Naive thymus-derived CD4-positive, alpha-beta T cell (primary cell): ENCODE data around the gene CACNG8. TPM values are rescaled to one million over a fixed set of nuclear protein-coding genes. Genes with fewer than 3 reads are reported as not detected.

Source experiments
- ATAC-seq: fragments of 150-1000 bp; cut with Tn5 transposase; 2 replicates; pipeline ENCODE4 v1.10.0; 2021; ENCODE audit warnings: mild to moderate bottlenecking, moderate library complexity
- CTCF ChIA-PET: fragments of 350-600 bp; sonication (Branson Sonifier 250); formaldehyde crosslinking; loops from one replicate; lab custom pipeline; 2021; ENCODE audit warnings: antibody characterized with exemption; lab: Charles Lee
- POLR2A ChIA-PET: fragments of 350-600 bp; sonication (Branson Sonifier 250); formaldehyde crosslinking; loops from one replicate; lab custom pipeline; 2021; ENCODE audit warnings: antibody characterized with exemption, inconsistent platforms; lab: Charles Lee
- DNase-seq, 9 donors: peaks; one replicate each; pipeline versions ENCODE4 v3.0.0 to v3.0.0-alpha.2; 2020 to 2022; ENCODE audit warnings: mixed read lengths in 1 of 9
- H3K27ac ChIP-seq: one replicate; pipeline ENCODE4 v1.7.0; 2013; ENCODE audit warnings: mild to moderate bottlenecking, low read depth, low read length, moderate library complexity
- H3K27me3 ChIP-seq, 2 donors: one replicate each; pipeline ENCODE4 v1.7.0; 2013; ENCODE audit warnings: low read length in 2 of 2, mild to moderate bottlenecking in 2 of 2, moderate library complexity in 2 of 2; ENCODE audit not compliant: control insufficient read depth in 2 of 2, insufficient read depth in 2 of 2
- H3K36me3 ChIP-seq, 3 experiments: 1 replicate in 2 of 3; 2 replicates in 1 of 3; pipeline ENCODE4 v1.7.0; 2013; ENCODE audit warnings: low read length in 3 of 3, mild to moderate bottlenecking in 3 of 3, moderate library complexity in 1 of 3; ENCODE audit not compliant: insufficient read depth in 3 of 3, control insufficient read depth in 2 of 3
- H3K4me1 ChIP-seq, 2 donors: one replicate each; pipeline ENCODE4 v1.7.0; 2013; ENCODE audit warnings: low read length in 2 of 2, mild to moderate bottlenecking in 2 of 2, moderate library complexity in 1 of 2; ENCODE audit not compliant: control insufficient read depth in 2 of 2, insufficient read depth in 2 of 2
- H3K4me3 ChIP-seq: 2 replicates; pipeline ENCODE4 v1.7.0; 2013; ENCODE audit warnings: mild to moderate bottlenecking, low read length
- H3K9me3 ChIP-seq, 3 experiments: 1 replicate in 2 of 3; 2 replicates in 1 of 3; pipeline ENCODE4 v1.7.0; 2013; ENCODE audit warnings: low read length in 3 of 3; ENCODE audit not compliant: control insufficient read depth in 2 of 3
- H3K27ac Mint-ChIP-seq, 9 donors: one replicate each; pipeline ENCODE4 v1.8.0; 2020 to 2022; ENCODE audit warnings: mixed read lengths in 9 of 9, mild to moderate bottlenecking in 8 of 9, moderate library complexity in 5 of 9, inconsistent platforms in 2 of 9
- H3K27me3 Mint-ChIP-seq, 5 donors: one replicate each; pipeline ENCODE4 v1.8.0; 2021 to 2022; ENCODE audit warnings: mixed read lengths in 5 of 5, mild to moderate bottlenecking in 1 of 5
- H3K36me3 Mint-ChIP-seq, 5 donors: one replicate each; pipeline ENCODE4 v1.8.0; 2020 to 2022; ENCODE audit warnings: mixed read lengths in 5 of 5, mild to moderate bottlenecking in 3 of 5, inconsistent platforms in 1 of 5
- H3K4me1 Mint-ChIP-seq, 7 donors: one replicate each; pipeline ENCODE4 v1.8.0; 2020 to 2022; ENCODE audit warnings: mixed read lengths in 7 of 7, mild to moderate bottlenecking in 3 of 7, inconsistent platforms in 1 of 7
- H3K4me3 Mint-ChIP-seq, 10 donors: one replicate each; pipeline ENCODE4 v1.8.0; 2020 to 2022; ENCODE audit warnings: mild to moderate bottlenecking in 10 of 10, mixed read lengths in 10 of 10, moderate library complexity in 6 of 10, inconsistent platforms in 2 of 10
- H3K9me3 Mint-ChIP-seq, 11 donors: one replicate each; pipeline ENCODE4 v1.8.0; 2020 to 2022; ENCODE audit warnings: mixed read lengths in 11 of 11, mild to moderate bottlenecking in 4 of 11, inconsistent platforms in 1 of 11, moderate library complexity in 1 of 11
- intact Hi-C, 2 donors: fragments of 100-400 bp; cut with micrococcal nuclease; formaldehyde crosslinking; loops; one replicate each; pipeline ENCODE4 v1.15.1; 2023
- polyA plus RNA-seq, 2 donors: library from polyadenylated mRNA; unstranded; fragments of 300-500 nt; fragmentation: Illumina TruSeq; gene quantifications; one replicate each; pipeline ENCODE4 v1.2.3, GENCODE V29; 2021
- total RNA-seq, 6 experiments: library from RNA in 5 of 6; stranded (reverse) in 5 of 6; gene quantifications; 1 replicate in 5 of 6; 2 replicates in 1 of 6; pipeline ENCODE4 v1.2.3 and lab custom pipeline; 2021 to 2026

Gene CACNG8
- total RNA-seq (under 1 TPM in 2 of 5 experiments, not detected in 3; 0.24 to 0.34 TPM), polyA plus RNA-seq (not detected), total RNA-seq (lab: John Stamatoyannopoulos, UW) (0.54 reads per million)

DNA sequence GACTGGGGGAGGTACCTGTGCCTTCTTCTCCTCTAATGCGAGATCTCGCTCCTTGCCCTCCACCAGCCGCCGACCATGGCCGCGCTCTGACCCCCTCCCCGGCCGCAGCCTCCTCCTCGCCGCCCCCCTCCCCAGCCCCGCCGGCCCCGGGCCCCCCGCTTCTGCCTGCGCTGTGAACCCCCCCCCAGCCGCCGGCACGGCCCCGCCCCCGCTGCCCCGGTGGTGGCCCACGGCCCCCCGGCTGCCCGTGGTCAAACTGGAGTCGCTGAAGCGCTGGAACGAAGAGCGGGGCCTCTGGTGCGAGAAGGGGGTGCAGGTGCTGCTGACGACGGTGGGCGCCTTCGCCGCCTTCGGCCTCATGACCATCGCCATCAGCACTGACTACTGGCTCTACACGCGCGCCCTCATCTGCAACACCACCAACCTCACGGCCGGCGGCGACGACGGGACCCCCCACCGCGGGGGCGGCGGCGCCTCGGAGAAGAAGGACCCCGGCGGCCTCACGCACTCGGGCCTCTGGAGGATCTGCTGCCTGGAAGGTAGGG lies at the start of gene CACNG8:
Gene CACNG8 (plus strand): TSS at position 51 of the 545 bp plus-strand sequence.
- no peak within 1 kb of the TSS for H3K27ac Mint-ChIP-seq

DNA sequence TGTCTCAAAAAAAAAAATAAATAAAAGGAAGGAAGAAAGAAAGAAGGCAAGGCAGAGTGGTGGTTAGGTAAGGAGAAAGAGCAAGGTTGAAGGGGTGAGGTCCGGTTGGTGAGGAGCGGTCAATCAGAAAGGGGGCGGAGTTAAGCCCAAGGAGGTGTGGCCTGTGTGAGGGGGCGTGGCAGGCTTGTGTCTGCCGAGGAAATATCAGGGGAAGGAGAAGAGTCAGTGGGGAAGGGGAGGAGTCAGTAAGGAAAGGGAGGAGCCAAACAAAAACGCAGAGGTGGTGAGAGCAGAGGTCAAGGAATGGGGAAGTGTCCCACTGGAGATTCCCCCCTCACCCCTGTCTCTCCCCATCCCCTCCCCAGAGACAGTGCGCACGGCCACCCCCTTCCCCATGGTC lies 47.7 kb upstream of the CACNG8 start:
- H3K36me3 Mint-ChIP-seq, result no peaks in the 10 kb centered on the region
- intact Hi-C loops, result no loop called here
- H3K27ac Mint-ChIP-seq, result no peak overlapping the region
- H3K9me3 ChIP-seq, result no peaks in the 10 kb centered on the region
- ATAC-seq (peak; percentile 41), DNase-seq (no peak)
- H3K27ac ChIP-seq, result no peak overlapping the region
- no peak overlapping the region for H3K4me3 Mint-ChIP-seq
- H3K4me3 ChIP-seq, result no peak overlapping the region
- peaks cover 0 to 7% (median 0%) of the 10 kb centered on the region in 11 donors for H3K9me3 Mint-ChIP-seq
- H3K4me1 Mint-ChIP-seq, result peaks cover 0 to 7% (median 1%) of the 10 kb centered on the region in 7 donors
- ChIA-PET POLR2A (no interaction called here), CTCF (no interaction called here)
- H3K36me3 ChIP-seq, result no peaks in the 10 kb centered on the region
- H3K27me3 Mint-ChIP-seq, result peaks cover 21 to 58% (median 48%) of the 10 kb centered on the region in 5 donors
- peaks cover 3 to 8% of the 10 kb centered on the region in 2 donors for H3K27me3 ChIP-seq
- H3K4me1 ChIP-seq, result no peaks in the 10 kb centered on the region

More for the DNA sequence above, at the start of gene CACNG8:
- H3K4me1 Mint-ChIP-seq, result peaks cover 2 to 27% (median 12%) of the 10 kb centered on the region in 7 donors
- no peaks in the 10 kb centered on the region for H3K4me1 ChIP-seq
- H3K27me3 ChIP-seq, result peaks cover 0 to 1% of the 10 kb centered on the region in 2 donors
- peaks cover 64 to 84% (median 76%) of the 10 kb centered on the region in 5 donors for H3K27me3 Mint-ChIP-seq
- POLR2A ChIA-PET, result no interaction called here
- intact Hi-C loops, result no loop called here
- H3K9me3 ChIP-seq, result no peaks in the 10 kb centered on the region
- H3K36me3 ChIP-seq, result no peaks in the 10 kb centered on the region
- peaks cover 0 to 12% (median 0%) of the 10 kb centered on the region in 5 donors for H3K36me3 Mint-ChIP-seq
- DNase-seq (no peak), ATAC-seq (no peak)
- H3K4me3 ChIP-seq, result no peak within 1 kb of the TSS
- H3K4me3 Mint-ChIP-seq, result peak within 1 kb of the TSS in 1 of 10 donors; percentile 20
- CTCF ChIA-PET, result no interaction called here
- no peak within 1 kb of the TSS for H3K27ac ChIP-seq
- peaks cover 0 to 12% (median 0%) of the 10 kb centered on the region in 11 donors for H3K9me3 Mint-ChIP-seq

DNA sequence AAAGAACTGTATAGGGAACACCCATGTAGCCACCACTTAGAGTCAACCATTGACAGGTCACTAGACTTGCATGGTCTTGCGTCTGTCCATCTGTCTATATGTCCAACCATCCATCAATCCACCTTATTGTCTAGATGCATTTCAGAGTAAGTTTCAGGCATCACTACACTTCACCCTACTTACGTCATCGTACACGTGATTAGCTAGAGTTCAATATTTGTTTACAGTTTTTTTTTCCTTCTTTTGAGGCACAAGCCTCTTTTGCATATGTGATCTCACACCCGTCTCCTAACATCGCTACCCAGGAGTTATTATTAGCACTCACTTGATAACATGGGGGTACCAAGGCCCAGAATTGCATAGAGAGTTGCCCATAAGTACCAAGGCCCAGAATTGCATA lies 46.7 kb upstream of the CACNG8 start:
- CTCF ChIA-PET, result no interaction called here
- H3K27me3 ChIP-seq, result peaks cover under 1% of the 10 kb centered on the region in 2 donors
- H3K9me3 Mint-ChIP-seq, result peaks cover 0 to 7% (median 0%) of the 10 kb centered on the region in 11 donors

DNA sequence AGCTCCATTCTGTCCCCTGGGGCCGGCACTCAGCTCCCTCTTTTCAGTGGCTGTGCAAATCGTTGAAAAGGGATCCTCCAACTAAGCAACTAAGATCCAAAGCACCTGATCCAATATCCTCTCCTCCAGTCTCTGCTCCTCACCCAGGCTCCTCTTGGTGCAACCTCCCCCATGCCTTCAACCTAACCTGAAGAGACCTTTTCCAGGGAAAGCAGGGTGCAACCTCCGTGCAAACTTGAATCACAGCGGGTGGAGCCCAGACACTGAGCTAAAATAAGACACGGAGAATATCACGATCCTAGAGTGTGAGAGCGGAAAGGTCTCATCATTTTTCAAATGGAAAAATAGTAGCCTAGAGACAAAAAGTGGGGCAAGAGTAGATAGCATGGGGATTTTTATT lies 45.4 kb upstream of the CACNG8 start:
- POLR2A ChIA-PET, result no interaction called here
- Histone ChIP-seq H3K27ac (no peak overlapping the region), H3K9me3 (no peaks in the 10 kb centered on the region), H3K4me3 (no peak overlapping the region), H3K36me3 (no peaks in the 10 kb centered on the region), H3K4me1 (no peaks in the 10 kb centered on the region), H3K27me3 (no peaks in the 10 kb centered on the region)
- H3K27ac Mint-ChIP-seq, result no peak overlapping the region
- no peak overlapping the region for H3K4me3 Mint-ChIP-seq
- CTCF ChIA-PET, result no interaction called here
- ATAC-seq (no peak), DNase-seq (no peak)
- H3K36me3 Mint-ChIP-seq, result no peaks in the 10 kb centered on the region
- peaks cover 0 to 2% (median 0%) of the 10 kb centered on the region in 7 donors for H3K4me1 Mint-ChIP-seq
- peaks cover 0 to 37% (median 25%) of the 10 kb centered on the region in 5 donors for H3K27me3 Mint-ChIP-seq
- H3K9me3 Mint-ChIP-seq, result peaks cover 0 to 7% (median 0%) of the 10 kb centered on the region in 11 donors
- intact Hi-C loops, result no loop called here

More for the DNA sequence above, 46.7 kb upstream of the CACNG8 start:
- H3K27me3 Mint-ChIP-seq, result peaks cover 11 to 49% (median 38%) of the 10 kb centered on the region in 5 donors
- Histone ChIP-seq H3K36me3 (no peaks in the 10 kb centered on the region), H3K4me1 (no peaks in the 10 kb centered on the region), H3K4me3 (no peak overlapping the region), H3K9me3 (no peaks in the 10 kb centered on the region), H3K27ac (no peak overlapping the region)
- no peaks in the 10 kb centered on the region for H3K36me3 Mint-ChIP-seq
- H3K4me1 Mint-ChIP-seq, result peaks cover 0 to 2% (median 0%) of the 10 kb centered on the region in 7 donors
- intact Hi-C loops, result no loop called here
- POLR2A ChIA-PET, result no interaction called here
- H3K4me3 Mint-ChIP-seq, result no peak overlapping the region
- DNase-seq, result no peak
- no peak for ATAC-seq
- no peak overlapping the region for H3K27ac Mint-ChIP-seq

DNA sequence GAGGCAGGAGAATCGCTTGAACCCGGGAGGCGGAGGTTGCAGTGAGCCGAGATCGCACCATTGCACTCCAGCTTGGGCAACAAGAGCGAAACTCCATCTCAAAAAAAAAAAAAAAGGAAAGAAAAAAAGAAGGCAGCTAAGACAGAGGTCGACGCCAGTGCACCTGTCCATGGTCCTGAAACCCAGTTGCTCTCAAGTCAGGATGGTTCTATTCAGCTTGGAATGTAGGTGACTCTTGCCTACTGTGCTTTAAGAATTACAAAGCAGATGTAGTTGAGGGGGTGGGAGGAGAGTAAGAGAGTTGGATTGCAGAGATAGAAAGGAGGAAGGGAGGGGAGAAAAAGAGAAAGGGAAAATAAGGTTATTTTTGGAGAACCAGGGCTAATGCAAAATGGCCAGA lies 35.0 kb upstream of the CACNG8 start:
- DNase-seq (peak in 6 of 9 donors; percentile 13 to 51 (median 30)), ATAC-seq (no peak)
- ChIA-PET POLR2A (interaction anchor here (0.7 kb wide), 1 partner anchor 339 kb away, joined by 3 read pairs; no protein-coding TSS in a partner anchor), CTCF (no interaction called here)
- Histone ChIP-seq H3K27me3 (no peaks in the 10 kb centered on the region), H3K36me3 (no peaks in the 10 kb centered on the region), H3K4me3 (no peak overlapping the region), H3K4me1 (no peaks in the 10 kb centered on the region), H3K27ac (no peak overlapping the region), H3K9me3 (no peaks in the 10 kb centered on the region)
- intact Hi-C loops, result loop anchor here in 1 of 2 donors (2.0 kb wide), 1 partner anchor 25 kb away; no protein-coding TSS in a partner anchor
- Mint-ChIP-seq H3K27ac (peak overlapping the region in 1 of 9 donors; percentile 28), H3K4me3 (no peak overlapping the region), H3K4me1 (no peaks in the 10 kb centered on the region), H3K9me3 (peaks cover 0 to 19% (median 7%) of the 10 kb centered on the region in 11 donors), H3K36me3 (peaks cover 0 to 4% (median 0%) of the 10 kb centered on the region in 5 donors), H3K27me3 (peaks cover 0 to 9% (median 5%) of the 10 kb centered on the region in 5 donors)

DNA sequence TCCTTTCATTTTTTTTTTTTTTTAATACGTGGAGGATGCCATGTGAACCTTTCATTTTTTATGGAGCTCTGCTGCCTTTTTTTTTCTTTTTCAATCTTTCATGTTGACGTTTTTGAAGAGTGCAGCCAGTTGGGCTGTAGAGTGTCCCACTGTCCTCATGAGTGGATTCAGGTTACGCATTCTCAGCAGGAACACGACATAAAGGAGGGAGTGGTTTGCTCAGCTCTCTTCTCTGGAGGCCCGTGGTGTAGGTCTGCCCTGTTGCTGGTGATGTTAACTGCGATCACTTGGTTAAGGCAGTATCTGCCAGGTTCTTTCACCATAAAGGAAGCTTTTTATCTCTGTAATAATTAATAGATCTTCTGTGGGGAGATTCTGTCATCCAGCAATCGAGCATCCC lies 26.7 kb upstream of the CACNG8 start:
- Mint-ChIP-seq H3K27me3 (peaks cover 2 to 44% (median 35%) of the 10 kb centered on the region in 5 donors), H3K4me3 (no peak overlapping the region), H3K36me3 (peaks cover 0 to 3% (median 0%) of the 10 kb centered on the region in 5 donors), H3K4me1 (no peaks in the 10 kb centered on the region), H3K9me3 (peaks cover 0 to 9% (median 0%) of the 10 kb centered on the region in 11 donors), H3K27ac (no peak overlapping the region)
- H3K4me1 ChIP-seq, result no peaks in the 10 kb centered on the region
- no peaks in the 10 kb centered on the region for H3K9me3 ChIP-seq
- ChIA-PET POLR2A (no interaction called here), CTCF (no interaction called here)
- H3K36me3 ChIP-seq, result no peaks in the 10 kb centered on the region
- ATAC-seq, result no peak
- no peak overlapping the region for H3K27ac ChIP-seq
- intact Hi-C loops, result no loop called here
- no peaks in the 10 kb centered on the region for H3K27me3 ChIP-seq
- no peak overlapping the region for H3K4me3 ChIP-seq
- no peak for DNase-seq
